PFSK-1 (cell line): ENCODE results near the gene RASA2.

ENCODE experiments used
- FOXP2 ChIP-seq: optimal IDR thresholded peaks from 2 replicates; pipeline ENCODE3; 2011; ENCODE audit warnings: borderline replicate concordance, control low read depth, inconsistent platforms; ENCODE audit not compliant: insufficient read depth; ENCODE audit errors: extremely low read length, extremely low read depth
- POLR2AphosphoS5 ChIP-seq: IDR thresholded peaks from 2 replicates; pipeline ENCODE4 v1.6.1; 2012; ENCODE audit warnings: low read depth, mild to moderate bottlenecking, control low read depth, low read length, moderate library complexity
- REST ChIP-seq, 2 experiments: IDR thresholded peaks; 2 replicates each; pipeline versions ENCODE4 v1.6.1 to v1.8.0; 2011 to 2012; ENCODE audit warnings: low read depth in 2 of 2, low read length in 2 of 2, control low read depth in 1 of 2, inconsistent platforms in 1 of 2, mild to moderate bottlenecking in 1 of 2, moderate library complexity in 1 of 2; ENCODE audit not compliant: insufficient read depth in 1 of 2
- SIN3A ChIP-seq: IDR thresholded peaks from 2 replicates; pipeline ENCODE4 v1.6.1; 2012; ENCODE audit warnings: mild to moderate bottlenecking, low read length, moderate library complexity, borderline replicate concordance; ENCODE audit not compliant: insufficient read depth
- TAF1 ChIP-seq: IDR thresholded peaks from 2 replicates; pipeline ENCODE4 v1.6.1; 2012; ENCODE audit warnings: low read length, control low read depth, borderline replicate concordance; ENCODE audit not compliant: insufficient read depth

- TF ChIP-seq POLR2AphosphoS5 (no peak), REST (IDR thresholded peaks at IDR 0.05; ENCODE audit: insufficient read depth in 1 of 2, low read depth in 2 of 2, low read length in 2 of 2) (no peak), FOXP2 (no peak), TAF1 (no peak), SIN3A (no peak)
These were observed 66.2 kb downstream of the RASA2 start for GRCh38 chr3:141553055-141553454.
